ENCODE measurements around the gene LPP. TPM values are rescaled to one million over a fixed set of nuclear protein-coding genes. Genes with fewer than 3 reads are reported as not detected.
"Not testable (repeated sequence)": the region's sequence is repeated elsewhere in the genome, so short reads cannot be mapped to it uniquely, and the experiment has no call there.

The LPP gene
- total RNA-seq, 4 donors from 2014 or later = 45.9 to 81.1 (median 63.0) TPM

- H3K4me3 ChIP-seq (ENCODE audit: low read depth, poor library complexity, severe bottlenecking) = no peak overlapping the region
- 84 to 85% methylated on average over 5 of the region's 5 CpGs for WGBS, 2 donors
- DNase-seq (ENCODE audit: low spot score in 2 of 2) = no peak
- intact Hi-C loops (cut with DNase I; ENCODE audit: low total_unique reads) = loop anchor here (5.0 kb wide), 1 partner anchor 879 kb away; no protein-coding TSS in a partner anchor
- TF ChIP-seq POLR2A (IDR thresholded peaks at IDR 0.05) (no peak), CTCF (IDR thresholded peaks at IDR 0.05) (no peak)
Measured at GRCh38 chr3:188631291-188632010, 477.5 kb downstream of the LPP start.

- H3K4me3 ChIP-seq (ENCODE audit: low read depth, poor library complexity, severe bottlenecking) = no peak overlapping the region
- no peak for TF ChIP-seq CTCF (IDR thresholded peaks at IDR 0.05)
- TF ChIP-seq POLR2A (IDR thresholded peaks at IDR 0.05) = no peak
- DNase-seq (ENCODE audit: low spot score in 2 of 2) = no peak
- 66 to 71% methylated on average over 4 of the region's 4 CpGs for WGBS, 2 donors
- intact Hi-C loops (cut with DNase I; ENCODE audit: low total_unique reads) = loop anchor here (5.0 kb wide), 1 partner anchor 881 kb away; no protein-coding TSS in a partner anchor
Measured at GRCh38 chr3:188633206-188633605, 479.2 kb downstream of the LPP start.

- TF ChIP-seq POLR2A (IDR thresholded peaks at IDR 0.05) (no peak), CTCF (IDR thresholded peaks at IDR 0.05) (no peak)
- no peak for DNase-seq (ENCODE audit: low spot score in 2 of 2)
- intact Hi-C loops (cut with DNase I; ENCODE audit: low total_unique reads) = loop anchor here (5.0 kb wide), 1 partner anchor 882 kb away; no protein-coding TSS in a partner anchor
- no peak overlapping the region for H3K4me3 ChIP-seq (ENCODE audit: low read depth, poor library complexity, severe bottlenecking)
- WGBS, 2 donors = 94 to 96% methylated on average over 8 of the region's 8 CpGs
Measured at GRCh38 chr3:188634285-188634684, 480.3 kb downstream of the LPP start.

- DNase-seq (ENCODE audit: low spot score in 2 of 2) = no peak
- H3K4me3 ChIP-seq (ENCODE audit: low read depth, poor library complexity, severe bottlenecking) = no peak overlapping the region
- 33 to 48% methylated on average over 10 of the region's 10 CpGs for WGBS, 2 donors
- TF ChIP-seq CTCF (IDR thresholded peaks at IDR 0.05) (no peak), POLR2A (IDR thresholded peaks at IDR 0.05) (no peak)
- intact Hi-C loops (cut with DNase I; ENCODE audit: low total_unique reads) = no loop called here
Measured at GRCh38 chr3:188635258-188636042, 481.5 kb downstream of the LPP start.

- DNase-seq (ENCODE audit: low spot score in 2 of 2); H3K4me3 ChIP-seq (ENCODE audit: low read depth, poor library complexity, severe bottlenecking); intact Hi-C loops (cut with DNase I; ENCODE audit: low total_unique reads): not testable (repeated sequence)
- WGBS, 2 donors = 85 to 89% methylated on average over 13 of the region's 13 CpGs
Measured at GRCh38 chr3:188636292-188636691, 482.3 kb downstream of the LPP start.

- no peak overlapping the region for H3K4me3 ChIP-seq (ENCODE audit: low read depth, poor library complexity, severe bottlenecking)
- 76 to 85% methylated on average over 3 of the region's 3 CpGs for WGBS, 2 donors
- no peak for TF ChIP-seq POLR2A (IDR thresholded peaks at IDR 0.05)
- no peak for TF ChIP-seq CTCF (IDR thresholded peaks at IDR 0.05)
- no peak for DNase-seq (ENCODE audit: low spot score in 2 of 2)
- intact Hi-C loops (cut with DNase I; ENCODE audit: low total_unique reads) = no loop called here
Measured at GRCh38 chr3:188641076-188641475, 487.1 kb downstream of the LPP start.
